HepG2 (cell line): ENCODE data around the gene COQ4. TPM values are rescaled to one million over a fixed set of nuclear protein-coding genes. Genes with fewer than 3 reads are reported as not detected.

Experiments used
- AGO1 ChIP-seq: fragments of 200-400 bp; formaldehyde crosslinking; IDR thresholded peaks from 2 replicates; pipeline ENCODE4 v1.6.1; 2017; ENCODE audit warnings: mild to moderate bottlenecking, low read depth, low read length, moderate library complexity; ENCODE audit not compliant: poor library complexity, severe bottlenecking
- DPF2 ChIP-seq: sonication (generic); formaldehyde crosslinking; IDR thresholded peaks from 2 replicates; pipeline ENCODE4 v1.4.0; 2020; ENCODE audit warnings: mild to moderate bottlenecking, low read depth, missing genetic modification reagents, borderline replicate concordance
- EED ChIP-seq: sonication (generic); formaldehyde crosslinking; IDR thresholded peaks from 2 replicates; pipeline ENCODE4 v1.5.0; 2020; ENCODE audit warnings: mild to moderate bottlenecking, missing genetic modification reagents
- FOXC1 ChIP-seq: sonication (generic); formaldehyde crosslinking; IDR thresholded peaks from 2 replicates; pipeline ENCODE4 v1.8.0; 2022; ENCODE audit warnings: mild to moderate bottlenecking, missing genetic modification reagents, borderline replicate concordance
- HIVEP1 ChIP-seq: sonication (generic); formaldehyde crosslinking; IDR thresholded peaks from 2 replicates; pipeline ENCODE4 v1.4.0; 2020; ENCODE audit warnings: mild to moderate bottlenecking, missing genetic modification reagents
- HOXA9 ChIP-seq: sonication (generic); formaldehyde crosslinking; IDR thresholded peaks from 2 replicates; pipeline ENCODE4 v1.8.1; 2022; ENCODE audit warnings: missing genetic modification reagents, mild to moderate bottlenecking, moderate library complexity, borderline replicate concordance
- KDM5B ChIP-seq: sonication (generic); formaldehyde crosslinking; IDR thresholded peaks from 2 replicates; pipeline ENCODE4 v1.4.0; 2020; ENCODE audit warnings: missing genetic modification reagents, mild to moderate bottlenecking, borderline replicate concordance
- KMT2A ChIP-seq: sonication (generic); formaldehyde crosslinking; IDR thresholded peaks from 2 replicates; pipeline ENCODE4 v1.4.0; 2020; ENCODE audit warnings: missing genetic modification reagents
- MAZ ChIP-seq, 2 experiments: sonication (generic) in 1 of 2; formaldehyde crosslinking in 1 of 2; IDR thresholded peaks; 2 replicates each; pipeline versions ENCODE4 v1.5.0 to v1.6.1; 2012 to 2020; ENCODE audit warnings: low read depth in 2 of 2, mild to moderate bottlenecking in 2 of 2, borderline replicate concordance in 1 of 2, improper control_type of control experiment in 1 of 2, low read length in 1 of 2, missing genetic modification reagents in 1 of 2, moderate library complexity in 1 of 2
- NFE2 ChIP-seq: sonication (generic); formaldehyde crosslinking; IDR thresholded peaks from 2 replicates; pipeline ENCODE4 v1.4.0; 2020; ENCODE audit warnings: missing genetic modification reagents
- RARA ChIP-seq: IDR thresholded peaks from 2 replicates; pipeline ENCODE4 v1.6.1; 2016; ENCODE audit warnings: missing genetic modification reagents, missing compliant biosample characterization
- SMAD9 ChIP-seq: sonication (generic); formaldehyde crosslinking; IDR thresholded peaks from 2 replicates; pipeline ENCODE4 v1.5.1; 2020; ENCODE audit warnings: mild to moderate bottlenecking, missing genetic modification reagents
- STAG1 ChIP-seq: sonication (generic); formaldehyde crosslinking; IDR thresholded peaks from 2 replicates; pipeline ENCODE4 v1.4.0; 2020; ENCODE audit warnings: missing genetic modification reagents
- STAT5B ChIP-seq: sonication (generic); formaldehyde crosslinking; IDR thresholded peaks from 2 replicates; pipeline ENCODE4 v1.4.0; 2020; ENCODE audit warnings: missing genetic modification reagents
- YEATS2 ChIP-seq: sonication (generic); formaldehyde crosslinking; IDR thresholded peaks from 2 replicates; pipeline ENCODE4 v1.4.0; 2020; ENCODE audit warnings: missing genetic modification reagents, borderline replicate concordance
- ZBTB43 ChIP-seq: sonication (generic); formaldehyde crosslinking; conservative IDR thresholded peaks from 2 replicates; pipeline ENCODE4 v1.4.0; 2020; ENCODE audit warnings: missing genetic modification reagents
- ZFAT ChIP-seq: sonication (generic); formaldehyde crosslinking; conservative IDR thresholded peaks from 2 replicates; pipeline ENCODE4 v1.8.1; 2023; ENCODE audit warnings: missing genetic modification reagents, inconsistent platforms
- ZNF121 ChIP-seq: sonication (generic); formaldehyde crosslinking; IDR thresholded peaks from 2 replicates; pipeline ENCODE4 v1.5.0; 2020; ENCODE audit warnings: mild to moderate bottlenecking, missing genetic modification reagents
- ZNF563 ChIP-seq: sonication (generic); formaldehyde crosslinking; IDR thresholded peaks from 2 replicates; pipeline ENCODE4 v1.8.0; 2022; ENCODE audit warnings: mild to moderate bottlenecking, moderate library complexity, missing genetic modification reagents
- ZNF614 ChIP-seq: IDR thresholded peaks from 2 replicates; pipeline ENCODE4 v1.6.1; 2018; ENCODE audit warnings: missing biosample characterization, missing genetic modification reagents, inconsistent platforms, borderline replicate concordance
- ZNF672 ChIP-seq: sonication (generic); formaldehyde crosslinking; IDR thresholded peaks from 2 replicates; pipeline ENCODE4 v1.8.1; 2022; ENCODE audit warnings: missing genetic modification reagents
- ZNF777 ChIP-seq: sonication (generic); formaldehyde crosslinking; IDR thresholded peaks from 2 replicates; pipeline ENCODE4 v1.4.0; 2020; ENCODE audit warnings: missing genetic modification reagents
- ZNF879 ChIP-seq: sonication (generic); formaldehyde crosslinking; IDR thresholded peaks from 2 replicates; pipeline ENCODE4 v1.8.1; 2023; ENCODE audit warnings: missing genetic modification reagents
- polyA plus RNA-seq, 8 experiments: library from polyadenylated mRNA; depleted of rRNA in 3 of 8; stranded (reverse) in 7 of 8; unstranded in 1 of 8; fragments of >200 nt; fragmentation: Illumina TruSeq in 4 of 8; extraction: Trizol in 4 of 8; gene quantifications; 2 replicates each; pipeline versions ENCODE4 v1.2.1 to v1.2.3, GENCODE V29; 2011 to 2016; ENCODE audit warnings: low read depth in 4 of 8, missing spikeins in 1 of 8, mixed read lengths in 1 of 8; ENCODE audit not compliant: insufficient read depth in 1 of 8
- total RNA-seq, 5 experiments: library from RNA; depleted of rRNA; stranded (reverse); fragments of >200 nt; fragmentation: Illumina TruSeq; extraction: Trizol; gene quantifications; 2 replicates each; pipeline ENCODE4 v1.2.3, GENCODE V29; 2016; ENCODE audit warnings: low read depth in 1 of 5
- TF ChIP-seq, protein P1 (sequence below): sonication (generic); formaldehyde crosslinking; IDR thresholded peaks from 2 replicates; pipeline ENCODE4 v1.9.0; 2021; ENCODE audit warnings: mild to moderate bottlenecking, missing genetic modification reagents

COQ4 gene
- total and polyA plus RNA-seq, 2 of the 13 experiments (the other 11 are each of a cell fraction or from before 2014, with no cell fraction given) = 26.1 to 36.0 TPM

- TF ChIP-seq ZNF614 (CRISPR knock-in tag) = no peak
- TF ChIP-seq MAZ (IDR thresholded peaks at IDR 0.05; ENCODE audit: borderline replicate concordance, low read depth, low read length) = 0 out of 2 replicates have a peak, but pooled peaks have one; percentile 10
- TF ChIP-seq MAZ (CRISPR knock-in tag; IDR thresholded peaks at IDR 0.05; ENCODE audit: low read depth) = no peak
- TF ChIP-seq ZNF672 (CRISPR knock-in tag) = no peak
- TF ChIP-seq ZBTB43 = no peak
- no peak for TF ChIP-seq STAG1 (CRISPR knock-in tag)
- no peak for TF ChIP-seq FOXC1 (CRISPR knock-in tag)
- peak; percentile 54; the same call in 1 of the 2 replicates for TF ChIP-seq YEATS2 (CRISPR knock-in tag)
- no peak for TF ChIP-seq SMAD9
- TF ChIP-seq HOXA9 (CRISPR knock-in tag) = no peak
- no peak for TF ChIP-seq ZFAT (CRISPR knock-in tag)
- TF ChIP-seq DPF2 (CRISPR knock-in tag) = no peak
- TF ChIP-seq STAT5B = no peak
- TF ChIP-seq HIVEP1 = no peak
- no peak for TF ChIP-seq ZNF121 (CRISPR knock-in tag)
- no peak for TF ChIP-seq EED (CRISPR knock-in tag)
- peak; percentile 54; the same call in 1 of the 2 replicates for TF ChIP-seq KMT2A (CRISPR knock-in tag)
- TF ChIP-seq, protein P1, sequence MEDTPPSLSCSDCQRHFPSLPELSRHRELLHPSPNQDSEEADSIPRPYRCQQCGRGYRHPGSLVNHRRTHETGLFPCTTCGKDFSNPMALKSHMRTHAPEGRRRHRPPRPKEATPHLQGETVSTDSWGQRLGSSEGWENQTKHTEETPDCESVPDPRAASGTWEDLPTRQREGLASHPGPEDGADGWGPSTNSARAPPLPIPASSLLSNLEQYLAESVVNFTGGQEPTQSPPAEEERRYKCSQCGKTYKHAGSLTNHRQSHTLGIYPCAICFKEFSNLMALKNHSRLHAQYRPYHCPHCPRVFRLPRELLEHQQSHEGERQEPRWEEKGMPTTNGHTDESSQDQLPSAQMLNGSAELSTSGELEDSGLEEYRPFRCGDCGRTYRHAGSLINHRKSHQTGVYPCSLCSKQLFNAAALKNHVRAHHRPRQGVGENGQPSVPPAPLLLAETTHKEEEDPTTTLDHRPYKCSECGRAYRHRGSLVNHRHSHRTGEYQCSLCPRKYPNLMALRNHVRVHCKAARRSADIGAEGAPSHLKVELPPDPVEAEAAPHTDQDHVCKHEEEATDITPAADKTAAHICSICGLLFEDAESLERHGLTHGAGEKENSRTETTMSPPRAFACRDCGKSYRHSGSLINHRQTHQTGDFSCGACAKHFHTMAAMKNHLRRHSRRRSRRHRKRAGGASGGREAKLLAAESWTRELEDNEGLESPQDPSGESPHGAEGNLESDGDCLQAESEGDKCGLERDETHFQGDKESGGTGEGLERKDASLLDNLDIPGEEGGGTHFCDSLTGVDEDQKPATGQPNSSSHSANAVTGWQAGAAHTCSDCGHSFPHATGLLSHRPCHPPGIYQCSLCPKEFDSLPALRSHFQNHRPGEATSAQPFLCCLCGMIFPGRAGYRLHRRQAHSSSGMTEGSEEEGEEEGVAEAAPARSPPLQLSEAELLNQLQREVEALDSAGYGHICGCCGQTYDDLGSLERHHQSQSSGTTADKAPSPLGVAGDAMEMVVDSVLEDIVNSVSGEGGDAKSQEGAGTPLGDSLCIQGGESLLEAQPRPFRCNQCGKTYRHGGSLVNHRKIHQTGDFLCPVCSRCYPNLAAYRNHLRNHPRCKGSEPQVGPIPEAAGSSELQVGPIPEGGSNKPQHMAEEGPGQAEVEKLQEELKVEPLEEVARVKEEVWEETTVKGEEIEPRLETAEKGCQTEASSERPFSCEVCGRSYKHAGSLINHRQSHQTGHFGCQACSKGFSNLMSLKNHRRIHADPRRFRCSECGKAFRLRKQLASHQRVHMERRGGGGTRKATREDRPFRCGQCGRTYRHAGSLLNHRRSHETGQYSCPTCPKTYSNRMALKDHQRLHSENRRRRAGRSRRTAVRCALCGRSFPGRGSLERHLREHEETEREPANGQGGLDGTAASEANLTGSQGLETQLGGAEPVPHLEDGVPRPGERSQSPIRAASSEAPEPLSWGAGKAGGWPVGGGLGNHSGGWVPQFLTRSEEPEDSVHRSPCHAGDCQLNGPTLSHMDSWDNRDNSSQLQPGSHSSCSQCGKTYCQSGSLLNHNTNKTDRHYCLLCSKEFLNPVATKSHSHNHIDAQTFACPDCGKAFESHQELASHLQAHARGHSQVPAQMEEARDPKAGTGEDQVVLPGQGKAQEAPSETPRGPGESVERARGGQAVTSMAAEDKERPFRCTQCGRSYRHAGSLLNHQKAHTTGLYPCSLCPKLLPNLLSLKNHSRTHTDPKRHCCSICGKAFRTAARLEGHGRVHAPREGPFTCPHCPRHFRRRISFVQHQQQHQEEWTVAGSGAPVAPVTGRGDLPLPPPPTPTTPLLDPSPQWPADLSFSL (CRISPR knock-in tag) = no peak
- TF ChIP-seq AGO1 = no peak
- no peak for TF ChIP-seq ZNF879 (CRISPR knock-in tag)
- peak; percentile 79; the same call in 1 of the 2 replicates for TF ChIP-seq KDM5B (CRISPR knock-in tag)
- TF ChIP-seq ZNF563 = 0 out of 2 replicates have a peak, but pooled peaks have one; percentile 11
- peak; percentile 10; the same call in 1 of the 2 replicates for TF ChIP-seq ZNF777 (CRISPR knock-in tag)
- no peak for TF ChIP-seq NFE2 (CRISPR knock-in tag)
- TF ChIP-seq RARA (CRISPR knock-in tag) = peak; percentile 32; the same call in 1 of the 2 replicates
Observed at GRCh38 chr9:128276008-128276573, 46.5 kb upstream of the COQ4 start, which contains the start of gene SWI5 (continued).
